Endodermal cell (in vitro differentiated cells): Measurements from ENCODE around the gene HOXD13. TPM values are rescaled to one million over a fixed set of nuclear protein-coding genes. Genes with fewer than 3 reads are reported as not detected.

ENCODE experiments used
- DNase-seq: peaks from one replicate; pipeline ENCODE4 v3.0.0-alpha.2; 2017
- H3K27ac ChIP-seq: 2 replicates; pipeline ENCODE4 v1.5.1; 2013; ENCODE audit warnings: mild to moderate bottlenecking, low read depth, low read length, moderate library complexity
- H3K27me3 ChIP-seq: 2 replicates; pipeline ENCODE4 v1.6.1; 2013; ENCODE audit warnings: mild to moderate bottlenecking, low read length, moderate library complexity; ENCODE audit not compliant: insufficient read depth, control insufficient read depth, poor library complexity, severe bottlenecking
- H3K36me3 ChIP-seq: 2 replicates; pipeline ENCODE4 v1.7.0; 2013; ENCODE audit warnings: mild to moderate bottlenecking, low read length, moderate library complexity; ENCODE audit not compliant: control insufficient read depth, insufficient read depth
- H3K4me1 ChIP-seq: one replicate; pipeline ENCODE4 v1.7.0; 2013; ENCODE audit warnings: low read length; ENCODE audit not compliant: control insufficient read depth, insufficient read depth
- H3K4me3 ChIP-seq: 2 replicates; pipeline ENCODE4 v1.5.1; 2013; ENCODE audit warnings: mild to moderate bottlenecking, low read length, moderate library complexity
- H3K9ac ChIP-seq: 2 replicates; pipeline ENCODE4 v1.6.1; 2013; ENCODE audit warnings: mild to moderate bottlenecking, low read length, moderate library complexity; ENCODE audit not compliant: poor library complexity, severe bottlenecking; ENCODE audit errors: extremely low read depth
- H3K9me3 ChIP-seq: 2 replicates; pipeline ENCODE4 v1.6.1; 2013; ENCODE audit warnings: mild to moderate bottlenecking, low read length, moderate library complexity; ENCODE audit not compliant: control insufficient read depth
- H3K27ac Mint-ChIP-seq: 2 replicates; pipeline ENCODE4 v1.8.0; 2020; ENCODE audit warnings: mixed read lengths
- H3K27me3 Mint-ChIP-seq: 2 replicates; pipeline ENCODE4 v1.8.0; 2021; ENCODE audit warnings: mild to moderate bottlenecking, mixed read lengths; ENCODE audit not compliant: insufficient read depth
- H3K36me3 Mint-ChIP-seq: 2 replicates; pipeline ENCODE4 v1.8.0; 2020; ENCODE audit warnings: low read depth, mixed read lengths
- H3K4me1 Mint-ChIP-seq: 2 replicates; pipeline ENCODE4 v1.8.0; 2020; ENCODE audit warnings: mixed read lengths
- H3K4me3 Mint-ChIP-seq: 2 replicates; pipeline ENCODE4 v1.8.0; 2020; ENCODE audit warnings: mild to moderate bottlenecking, moderate library complexity, mixed read lengths
- H3K9me3 Mint-ChIP-seq: 2 replicates; pipeline ENCODE4 v1.8.0; 2020; ENCODE audit warnings: mild to moderate bottlenecking, mixed read lengths
- WGBS, 2 experiments: methylation state at CpG; one replicate each; pipeline versions ENCODE4 v1.1.5 to v1.1.7; 2013; ENCODE audit warnings: missing lambda C conversion rate in 2 of 2, mixed read lengths in 1 of 2; ENCODE audit not compliant: insufficient coverage in 1 of 2, insufficient read length in 1 of 2; 5-methylcytosine and 5-hydroxymethylcytosine counted together
- total RNA-seq, 2 donors: library from RNA; stranded (reverse); fragmentation: NEBNext Ultra II Directional in 1 of 2; extraction: Animal tissue kit (Norgen Biotek cat#: 25700) in 1 of 2; gene quantifications; 2 replicates in 1 of 2; 3 replicates in 1 of 2; pipeline ENCODE4 v1.2.1, GENCODE V29; 2021
- TF ChIP-seq, protein P1 (sequence below): fragments of 200-600 bp; sonication (generic); conservative IDR thresholded peaks from 2 replicates; pipeline ENCODE4 v1.5.0; 2021; ENCODE audit warnings: antibody characterized with exemption, mild to moderate bottlenecking

The HOXD13 gene
- total RNA-seq, 2 donors from 2014 or later = 0.11 to 0.40 TPM

DNA sequence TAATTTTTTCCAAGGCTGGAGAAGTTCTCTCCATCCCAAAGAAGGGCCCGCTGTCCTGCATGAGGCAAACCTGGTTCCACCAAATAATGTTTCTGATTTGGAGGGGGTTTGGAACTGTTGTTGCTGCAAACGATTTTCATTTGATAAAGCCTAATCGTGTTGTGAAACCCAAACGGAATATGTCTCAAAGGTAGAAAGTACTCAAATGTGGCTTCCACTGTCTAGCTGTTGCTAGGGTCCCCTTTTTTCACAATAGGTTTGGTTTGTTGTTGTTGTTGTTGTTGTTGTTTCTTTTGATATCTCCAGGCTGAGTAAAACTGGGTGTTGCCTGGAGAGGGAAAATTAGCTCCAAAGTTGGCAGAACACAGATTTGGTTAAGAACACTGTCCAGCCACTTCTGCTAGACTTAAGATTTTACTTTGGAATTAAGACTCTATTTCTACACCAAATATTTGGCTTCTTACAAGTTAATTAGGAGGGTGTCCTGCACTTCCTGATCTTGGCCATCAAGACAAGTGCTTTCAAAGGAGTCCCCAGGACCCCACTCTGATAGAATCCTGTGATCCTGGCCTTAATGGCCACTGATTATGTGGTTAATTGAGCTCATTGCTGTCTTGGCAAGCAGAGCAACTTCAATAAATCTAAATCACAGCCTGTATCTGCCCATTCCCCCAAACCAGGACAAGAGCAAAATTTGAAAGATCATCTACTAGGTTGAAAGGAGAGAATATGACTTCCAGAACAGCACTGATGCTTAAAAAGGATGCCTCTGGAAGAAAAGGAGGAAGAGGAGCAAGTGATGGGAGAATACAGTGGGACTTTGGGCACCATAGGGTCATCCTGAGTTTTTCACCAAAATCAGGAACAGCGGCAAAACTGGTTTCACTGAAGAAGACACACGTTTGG is 3.3 kb upstream of the HOXD13 start:
- H3K4me1 ChIP-seq = peaks cover 8% of the 10 kb centered on the region
- no peak overlapping the region for H3K9ac ChIP-seq
- peaks cover 97% of the 10 kb centered on the region for H3K27me3 ChIP-seq
- no peak overlapping the region for H3K4me3 ChIP-seq
- H3K36me3 ChIP-seq = no peaks in the 10 kb centered on the region
- no peaks in the 10 kb centered on the region for H3K9me3 Mint-ChIP-seq
- no peak overlapping the region for H3K4me3 Mint-ChIP-seq
- H3K27ac Mint-ChIP-seq = no peak overlapping the region
- TF ChIP-seq, protein P1, sequence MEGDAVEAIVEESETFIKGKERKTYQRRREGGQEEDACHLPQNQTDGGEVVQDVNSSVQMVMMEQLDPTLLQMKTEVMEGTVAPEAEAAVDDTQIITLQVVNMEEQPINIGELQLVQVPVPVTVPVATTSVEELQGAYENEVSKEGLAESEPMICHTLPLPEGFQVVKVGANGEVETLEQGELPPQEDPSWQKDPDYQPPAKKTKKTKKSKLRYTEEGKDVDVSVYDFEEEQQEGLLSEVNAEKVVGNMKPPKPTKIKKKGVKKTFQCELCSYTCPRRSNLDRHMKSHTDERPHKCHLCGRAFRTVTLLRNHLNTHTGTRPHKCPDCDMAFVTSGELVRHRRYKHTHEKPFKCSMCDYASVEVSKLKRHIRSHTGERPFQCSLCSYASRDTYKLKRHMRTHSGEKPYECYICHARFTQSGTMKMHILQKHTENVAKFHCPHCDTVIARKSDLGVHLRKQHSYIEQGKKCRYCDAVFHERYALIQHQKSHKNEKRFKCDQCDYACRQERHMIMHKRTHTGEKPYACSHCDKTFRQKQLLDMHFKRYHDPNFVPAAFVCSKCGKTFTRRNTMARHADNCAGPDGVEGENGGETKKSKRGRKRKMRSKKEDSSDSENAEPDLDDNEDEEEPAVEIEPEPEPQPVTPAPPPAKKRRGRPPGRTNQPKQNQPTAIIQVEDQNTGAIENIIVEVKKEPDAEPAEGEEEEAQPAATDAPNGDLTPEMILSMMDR = no peak
- peaks cover 96% of the 10 kb centered on the region for H3K27me3 Mint-ChIP-seq
- no peak for DNase-seq
- H3K36me3 Mint-ChIP-seq = no peaks in the 10 kb centered on the region
- H3K9me3 ChIP-seq = peaks cover 5% of the 10 kb centered on the region
- H3K4me1 Mint-ChIP-seq = peaks cover 39% of the 10 kb centered on the region
- 19 to 23% methylated on average over 6 of the region's 6 CpGs for WGBS, 2 experiments
- H3K27ac ChIP-seq = no peak overlapping the region

DNA sequence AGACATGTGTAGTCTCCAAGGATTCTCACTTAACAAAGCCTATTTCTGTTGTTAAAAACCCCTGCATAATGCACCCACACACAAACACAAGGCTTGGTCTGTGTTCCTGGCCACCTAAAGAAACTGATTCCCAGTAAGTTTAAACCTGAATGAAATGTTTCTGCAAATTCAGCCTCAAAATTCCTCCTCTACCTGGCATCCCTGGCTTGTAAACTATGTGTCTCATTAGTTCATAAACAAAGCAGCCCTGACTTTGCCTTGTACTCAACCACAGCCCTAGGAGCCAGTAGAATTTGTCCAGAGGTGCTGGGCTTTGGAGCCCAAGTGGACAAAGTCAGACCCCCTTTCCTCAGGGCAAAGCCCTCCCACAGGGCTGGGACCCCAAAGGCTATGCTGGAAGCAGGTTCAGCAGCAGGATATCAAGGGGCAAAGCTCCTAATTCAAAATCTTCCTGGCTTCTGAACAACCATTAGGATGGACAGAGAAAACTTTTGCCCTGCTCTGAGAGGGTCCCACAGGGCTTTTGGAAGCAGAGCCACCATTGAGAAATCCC is 2.6 kb upstream of the HOXD13 start:
- DNase-seq = no peak
- Histone ChIP-seq H3K27ac (no peak overlapping the region), H3K27me3 (peaks cover 97% of the 10 kb centered on the region), H3K4me1 (peaks cover 8% of the 10 kb centered on the region), H3K9ac (no peak overlapping the region), H3K9me3 (peaks cover 5% of the 10 kb centered on the region), H3K4me3 (no peak overlapping the region), H3K36me3 (no peaks in the 10 kb centered on the region)
- peaks cover 96% of the 10 kb centered on the region for H3K27me3 Mint-ChIP-seq
- H3K4me3 Mint-ChIP-seq = no peak overlapping the region
- no peaks in the 10 kb centered on the region for H3K36me3 Mint-ChIP-seq
- TF ChIP-seq, protein P1 = no peak
- H3K4me1 Mint-ChIP-seq = peaks cover 34% of the 10 kb centered on the region
- H3K27ac Mint-ChIP-seq = no peak overlapping the region
- H3K9me3 Mint-ChIP-seq = no peaks in the 10 kb centered on the region

DNA sequence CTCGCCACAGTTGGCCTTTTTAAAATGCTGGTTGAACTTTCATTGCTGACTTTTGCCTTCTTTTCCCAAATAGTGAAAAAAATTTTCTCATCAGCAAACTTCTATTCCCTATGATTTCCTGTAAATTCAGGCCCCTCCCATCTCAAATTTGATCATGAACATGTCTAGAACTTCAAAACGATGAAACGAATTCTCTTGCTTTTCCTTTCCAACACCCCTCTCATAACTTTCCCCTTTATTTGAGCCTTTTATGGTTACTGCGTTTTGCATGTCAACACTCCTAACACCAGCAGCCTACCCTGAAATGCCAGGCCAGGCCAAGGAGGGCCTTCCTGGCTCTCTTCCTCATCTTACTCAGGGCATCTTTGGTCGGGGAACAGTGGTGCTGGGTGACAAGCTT is 1.7 kb upstream of the HOXD13 start:
- peak; percentile 44 for DNase-seq
- Mint-ChIP-seq H3K4me1 (peaks cover 30% of the 10 kb centered on the region), H3K9me3 (no peaks in the 10 kb centered on the region), H3K27me3 (peaks cover 96% of the 10 kb centered on the region), H3K36me3 (no peaks in the 10 kb centered on the region), H3K4me3 (no peak overlapping the region), H3K27ac (no peak overlapping the region)
- 16 to 35% methylated on average over 3 to 5 of the region's 5 CpGs for WGBS, 2 experiments
- no peaks in the 10 kb centered on the region for H3K36me3 ChIP-seq
- H3K4me3 ChIP-seq = no peak overlapping the region
- peaks cover 97% of the 10 kb centered on the region for H3K27me3 ChIP-seq
- TF ChIP-seq, protein P1 = no peak
- no peak overlapping the region for H3K9ac ChIP-seq
- peaks cover 5% of the 10 kb centered on the region for H3K9me3 ChIP-seq
- H3K27ac ChIP-seq = no peak overlapping the region
- H3K4me1 ChIP-seq = peaks cover 6% of the 10 kb centered on the region
